Central memory CD8-positive, alpha-beta T cell (primary cell): Measurements from ENCODE around the gene ZYX.
A peak's percentile ranks its signal among the peaks of the same experiment; 100 is the strongest.

ENCODE experiments used
- ATAC-seq: fragments of 150-1000 bp; cut with Tn5 transposase; replicated peaks from 2 replicates; pipeline ENCODE4 v1.10.0; 2022; ENCODE audit warnings: mild to moderate bottlenecking, moderate FRiP score, moderate number of reproducible peaks; ENCODE audit not compliant: poor library complexity, severe bottlenecking; ENCODE audit errors: extremely low read depth
- DNase-seq, 2 donors: peaks; one replicate each; pipeline ENCODE4 v3.0.0; 2021; ENCODE audit warnings: low spot score in 2 of 2
- H3K27ac Mint-ChIP-seq: one replicate; pipeline ENCODE4 v1.8.0; 2022; ENCODE audit warnings: low read depth, mild to moderate bottlenecking, moderate library complexity, mixed read lengths
- H3K27me3 Mint-ChIP-seq: one replicate; pipeline ENCODE4 v1.8.0; 2022; ENCODE audit warnings: mixed read lengths
- H3K36me3 Mint-ChIP-seq: one replicate; pipeline ENCODE4 v1.8.0; 2022; ENCODE audit warnings: mild to moderate bottlenecking, moderate library complexity, mixed read lengths; ENCODE audit not compliant: insufficient read depth
- H3K4me1 Mint-ChIP-seq: one replicate; pipeline ENCODE4 v1.8.0; 2022; ENCODE audit warnings: mixed read lengths
- H3K4me3 Mint-ChIP-seq: one replicate; pipeline ENCODE4 v1.8.0; 2022; ENCODE audit warnings: mild to moderate bottlenecking, moderate library complexity, mixed read lengths
- H3K9me3 Mint-ChIP-seq: one replicate; pipeline ENCODE4 v1.8.0; 2022; ENCODE audit warnings: mixed read lengths

The ZYX gene

GRCh38 chr7:143380646-143381426, at the start of gene ZYX:
Gene ZYX, plus strand, starts transcription at chr7:143381345. Its CDS starts 227 bp downstream, at chr7:143381572.
- Mint-ChIP-seq H3K27me3 (no peaks in the 10 kb centered on the region), H3K4me1 (peaks cover 48% of the 10 kb centered on the region), H3K4me3 (peak within 1 kb of the TSS; percentile 91), H3K36me3 (peaks cover 9% of the 10 kb centered on the region), H3K27ac (peak within 1 kb of the TSS; percentile 93), H3K9me3 (no peaks in the 10 kb centered on the region)
- peak; percentile 67 to 77 for DNase-seq
- ATAC-seq = peak; percentile 77

GRCh38 chr7:143334244-143334643, 46.9 kb upstream of the ZYX start:
- no peak for ATAC-seq
- Mint-ChIP-seq H3K4me1 (no peaks in the 10 kb centered on the region), H3K9me3 (no peaks in the 10 kb centered on the region), H3K27ac (no peak overlapping the region), H3K36me3 (peaks cover 3% of the 10 kb centered on the region), H3K4me3 (no peak overlapping the region), H3K27me3 (peaks cover 13% of the 10 kb centered on the region)
- no peak for DNase-seq

GRCh38 chr7:143337216-143337615, 43.9 kb upstream of the ZYX start:
- no peak overlapping the region for H3K27ac Mint-ChIP-seq
- DNase-seq (no peak), ATAC-seq (no peak)
- no peaks in the 10 kb centered on the region for H3K9me3 Mint-ChIP-seq
- peaks cover 21% of the 10 kb centered on the region for H3K27me3 Mint-ChIP-seq
- H3K4me3 Mint-ChIP-seq = no peak overlapping the region
- H3K4me1 Mint-ChIP-seq = no peaks in the 10 kb centered on the region
- H3K36me3 Mint-ChIP-seq = peaks cover 3% of the 10 kb centered on the region

- H3K27me3 Mint-ChIP-seq = peaks cover 20% of the 10 kb centered on the region
Observed at GRCh38 chr7:143341842-143342241, 39.3 kb upstream of the ZYX start.

GRCh38 chr7:143343596-143343995, 37.5 kb upstream of the ZYX start:
- no peaks in the 10 kb centered on the region for H3K9me3 Mint-ChIP-seq
- no peak overlapping the region for H3K4me3 Mint-ChIP-seq
- H3K36me3 Mint-ChIP-seq = no peaks in the 10 kb centered on the region
- no peak overlapping the region for H3K27ac Mint-ChIP-seq
- DNase-seq (no peak), ATAC-seq (no peak)
- peaks cover 20% of the 10 kb centered on the region for H3K27me3 Mint-ChIP-seq
- H3K4me1 Mint-ChIP-seq = peaks cover 8% of the 10 kb centered on the region

More at GRCh38 chr7:143341842-143342241, 39.3 kb upstream of the ZYX start:
- Mint-ChIP-seq H3K27ac (no peak overlapping the region), H3K9me3 (no peaks in the 10 kb centered on the region), H3K4me3 (no peak overlapping the region), H3K4me1 (peaks cover 8% of the 10 kb centered on the region), H3K36me3 (no peaks in the 10 kb centered on the region)
- no peak for DNase-seq
- no peak for ATAC-seq

- Mint-ChIP-seq H3K4me1 (peaks cover 8% of the 10 kb centered on the region), H3K9me3 (no peaks in the 10 kb centered on the region), H3K27ac (no peak overlapping the region), H3K36me3 (no peaks in the 10 kb centered on the region), H3K4me3 (peak overlapping the region; percentile 72), H3K27me3 (peaks cover 6% of the 10 kb centered on the region)
- peak; percentile 27 to 37 for DNase-seq
- peak; percentile 97 for ATAC-seq
Observed at GRCh38 chr7:143345428-143345900, 35.7 kb upstream of the ZYX start.

- Mint-ChIP-seq H3K27me3 (peaks cover 6% of the 10 kb centered on the region), H3K9me3 (no peaks in the 10 kb centered on the region), H3K4me3 (no peak overlapping the region), H3K4me1 (peaks cover 8% of the 10 kb centered on the region), H3K36me3 (no peaks in the 10 kb centered on the region), H3K27ac (no peak overlapping the region)
- DNase-seq (no peak), ATAC-seq (no peak)
Observed at GRCh38 chr7:143346018-143346417, 35.1 kb upstream of the ZYX start.

- ATAC-seq = no peak
- no peaks in the 10 kb centered on the region for H3K36me3 Mint-ChIP-seq
- H3K27ac Mint-ChIP-seq = no peak overlapping the region
- H3K9me3 Mint-ChIP-seq = no peaks in the 10 kb centered on the region
- H3K27me3 Mint-ChIP-seq = peaks cover 6% of the 10 kb centered on the region
- peaks cover 8% of the 10 kb centered on the region for H3K4me1 Mint-ChIP-seq
- H3K4me3 Mint-ChIP-seq = no peak overlapping the region
- DNase-seq = no peak
Observed at GRCh38 chr7:143347950-143348349, 33.2 kb upstream of the ZYX start.

GRCh38 chr7:143351060-143351459, 30.1 kb upstream of the ZYX start:
- no peak overlapping the region for H3K4me3 Mint-ChIP-seq
- H3K27me3 Mint-ChIP-seq = no peaks in the 10 kb centered on the region
- no peaks in the 10 kb centered on the region for H3K9me3 Mint-ChIP-seq
- DNase-seq (no peak), ATAC-seq (no peak)
- no peak overlapping the region for H3K27ac Mint-ChIP-seq
- H3K36me3 Mint-ChIP-seq = no peaks in the 10 kb centered on the region
- peaks cover 7% of the 10 kb centered on the region for H3K4me1 Mint-ChIP-seq

- Mint-ChIP-seq H3K4me3 (no peak overlapping the region), H3K4me1 (peaks cover 7% of the 10 kb centered on the region), H3K27ac (no peak overlapping the region), H3K9me3 (no peaks in the 10 kb centered on the region), H3K36me3 (no peaks in the 10 kb centered on the region), H3K27me3 (no peaks in the 10 kb centered on the region)
- no peak for ATAC-seq
- DNase-seq = no peak
Observed at GRCh38 chr7:143351574-143351973, 29.6 kb upstream of the ZYX start.

- H3K27ac Mint-ChIP-seq = no peak overlapping the region
- no peak overlapping the region for H3K4me3 Mint-ChIP-seq
- H3K4me1 Mint-ChIP-seq = peaks cover 7% of the 10 kb centered on the region
- DNase-seq (no peak), ATAC-seq (no peak)
- no peaks in the 10 kb centered on the region for H3K9me3 Mint-ChIP-seq
- H3K36me3 Mint-ChIP-seq = no peaks in the 10 kb centered on the region
- no peaks in the 10 kb centered on the region for H3K27me3 Mint-ChIP-seq
Observed at GRCh38 chr7:143352531-143353002, 28.6 kb upstream of the ZYX start.

GRCh38 chr7:143354376-143354775, 26.8 kb upstream of the ZYX start:
- no peak for DNase-seq
- ATAC-seq = no peak
- Mint-ChIP-seq H3K27ac (no peak overlapping the region), H3K9me3 (no peaks in the 10 kb centered on the region), H3K27me3 (no peaks in the 10 kb centered on the region), H3K4me3 (no peak overlapping the region), H3K4me1 (peaks cover 7% of the 10 kb centered on the region), H3K36me3 (no peaks in the 10 kb centered on the region)

- H3K27ac Mint-ChIP-seq = no peak overlapping the region
- H3K4me1 Mint-ChIP-seq = peaks cover 7% of the 10 kb centered on the region
- H3K27me3 Mint-ChIP-seq = no peaks in the 10 kb centered on the region
- ATAC-seq (no peak), DNase-seq (no peak)
- no peaks in the 10 kb centered on the region for H3K9me3 Mint-ChIP-seq
- H3K4me3 Mint-ChIP-seq = no peak overlapping the region
- no peaks in the 10 kb centered on the region for H3K36me3 Mint-ChIP-seq
Observed at GRCh38 chr7:143354965-143355364, 26.2 kb upstream of the ZYX start.
